Smooth muscle cell (in vitro differentiated cells): ENCODE data around the gene TCP1. TPM values are rescaled to one million over a fixed set of nuclear protein-coding genes. Genes with fewer than 3 reads are reported as not detected.

Experiments
- DNase-seq: peaks from one replicate; lab custom pipeline; 2025; ENCODE audit not compliant: unreplicated experiment; lab: John Stamatoyannopoulos, UW
- H2AFZ ChIP-seq: fragments of 200-600 bp; sonication (generic); 2 replicates; pipeline ENCODE4 v1.6.0; 2016; ENCODE audit warnings: antibody characterized with exemption, low read depth, mild to moderate bottlenecking
- H3F3A ChIP-seq: fragments of 200-600 bp; sonication (generic); 2 replicates; pipeline ENCODE4 v1.6.0; 2017; ENCODE audit warnings: antibody characterized with exemption, low read depth
- H3K27ac ChIP-seq: fragments of 200-600 bp; sonication (generic); 2 replicates; pipeline ENCODE4 v1.5.1; 2016; ENCODE audit warnings: low read depth, mild to moderate bottlenecking
- H3K27me3 ChIP-seq: fragments of 200-600 bp; sonication (generic); 2 replicates; pipeline ENCODE4 v1.6.1; 2016; ENCODE audit warnings: low read depth, mild to moderate bottlenecking
- H3K36me3 ChIP-seq: fragments of 200-600 bp; sonication (generic); 2 replicates; pipeline ENCODE4 v1.5.1; 2016; ENCODE audit warnings: low read depth
- H3K4me1 ChIP-seq: fragments of 200-600 bp; sonication (generic); 2 replicates; pipeline ENCODE4 v1.5.1; 2016; ENCODE audit warnings: low read depth
- H3K4me2 ChIP-seq: fragments of 200-600 bp; sonication (generic); 2 replicates; pipeline ENCODE4 v1.6.0; 2016; ENCODE audit warnings: mild to moderate bottlenecking
- H3K4me3 ChIP-seq: fragments of 200-600 bp; sonication (generic); 2 replicates; pipeline ENCODE4 v1.5.1; 2016; ENCODE audit warnings: mild to moderate bottlenecking
- H3K79me2 ChIP-seq: fragments of 200-600 bp; sonication (generic); 2 replicates; pipeline ENCODE4 v1.6.0; 2016; ENCODE audit warnings: low read depth, mild to moderate bottlenecking
- H3K9ac ChIP-seq: fragments of 200-600 bp; sonication (generic); 2 replicates; pipeline ENCODE4 v1.6.0; 2016; ENCODE audit warnings: low read depth
- H3K9me3 ChIP-seq: fragments of 200-600 bp; sonication (generic); replicated peaks from 2 replicates; pipeline ENCODE4 v1.5.1; 2016; ENCODE audit warnings: low read depth
- H4K20me1 ChIP-seq: fragments of 200-600 bp; sonication (generic); 2 replicates; pipeline ENCODE4 v1.6.0; 2016; ENCODE audit warnings: low read depth
- CTCF ChIP-seq: fragments of 200-600 bp; sonication (generic); IDR thresholded peaks from 2 replicates; pipeline ENCODE4 v1.5.1; 2017; ENCODE audit warnings: borderline replicate concordance, mild to moderate bottlenecking, antibody characterized with exemption; ENCODE audit not compliant: insufficient read depth, poor library complexity, severe bottlenecking
- WGBS: methylation state at CpG from one replicate; pipeline ENCODE4 v1.1.7; 2016; ENCODE audit warnings: low lambda C conversion rate; 5-methylcytosine and 5-hydroxymethylcytosine counted together
- polyA plus RNA-seq: library from polyadenylated mRNA; unstranded; fragments of >200 nt; fragmentation: Nextera tagmentation; extraction: Ambion mirVana; gene quantifications from 2 replicates; pipeline ENCODE4 v1.2.1, GENCODE V29; 2016
- total RNA-seq: library from RNA; depleted of rRNA; stranded (reverse); fragments of >200 nt; gene quantifications from 2 replicates; pipeline ENCODE4 v1.2.3, GENCODE V29; 2014

TCP1 gene
- total RNA-seq (132 and 153 TPM in 2 replicates), polyA plus RNA-seq (124 and 125 TPM in 2 replicates)

- Histone ChIP-seq H3K4me3 (peak within 1 kb of the TSS; percentile 66), H3K4me1 (peaks cover 31% of the 10 kb centered on the region), H3K27ac (peak within 1 kb of the TSS; percentile 80), H3K36me3 (peaks cover 14% of the 10 kb centered on the region), H4K20me1 (peaks cover 51% of the 10 kb centered on the region), H3K9ac (peak within 1 kb of the TSS; percentile 95), H3K9me3 (no peaks in the 10 kb centered on the region), H2AFZ (peak within 1 kb of the TSS; percentile 90), H3F3A (peaks cover 5% of the 10 kb centered on the region), H3K4me2 (peak within 1 kb of the TSS; percentile 98), H3K79me2 (peaks cover 82% of the 10 kb centered on the region), H3K27me3 (no peaks in the 10 kb centered on the region)
- peak; percentile 95 for DNase-seq
- WGBS, result under 1% methylated on average over 60 of the region's 64 CpGs
- TF ChIP-seq CTCF, result no peak
Measured at GRCh38 chr6:159789377-159790148, at the start of gene TCP1. Gene TCP1 (minus strand): TSS chr6:159789602. CDS start chr6:159789468, 134 bp downstream.

- Histone ChIP-seq H3K36me3 (no peaks in the 10 kb centered on the region), H3K27me3 (no peaks in the 10 kb centered on the region), H3K9ac (no peak overlapping the region), H3F3A (no peaks in the 10 kb centered on the region), H3K4me1 (no peaks in the 10 kb centered on the region), H3K79me2 (no peaks in the 10 kb centered on the region), H3K27ac (no peak overlapping the region), H3K4me2 (no peak overlapping the region), H3K4me3 (no peak overlapping the region), H4K20me1 (no peaks in the 10 kb centered on the region), H3K9me3 (no peaks in the 10 kb centered on the region), H2AFZ (no peak overlapping the region)
- no peak for TF ChIP-seq CTCF
- DNase-seq, result no peak
- WGBS, result 82% methylated on average over 7 of the region's 7 CpGs
Measured at GRCh38 chr6:159838020-159838744, 48.8 kb upstream of the TCP1 start.

- Histone ChIP-seq H3K79me2 (no peaks in the 10 kb centered on the region), H3K27ac (no peak overlapping the region), H4K20me1 (no peaks in the 10 kb centered on the region), H2AFZ (no peak overlapping the region), H3K36me3 (no peaks in the 10 kb centered on the region), H3F3A (no peaks in the 10 kb centered on the region), H3K4me3 (no peak overlapping the region), H3K4me1 (no peaks in the 10 kb centered on the region), H3K4me2 (no peak overlapping the region), H3K9ac (no peak overlapping the region), H3K9me3 (no peaks in the 10 kb centered on the region), H3K27me3 (no peaks in the 10 kb centered on the region)
- TF ChIP-seq CTCF, result no peak
- no peak for DNase-seq
- WGBS, result 92% methylated on average over 8 of the region's 8 CpGs
Measured at GRCh38 chr6:159837511-159837910, 48.1 kb upstream of the TCP1 start.
